MCF 10A (cell line): ENCODE data around the gene ATG4D. TPM values are rescaled to one million over a fixed set of nuclear protein-coding genes. Genes with fewer than 3 reads are reported as not detected.

Experiments
- BruUV-seq: library from RNA; stranded (reverse); fragments of 400-500 nt; replicated peaks from 2 replicates; lab custom pipeline; 2021; lab: Mats Ljungman, UMichigan
- CTCF ChIA-PET: fragments of 300-600 bp; sonication (Branson Sonifier 250); formaldehyde crosslinking; extraction: SDS; loops from one replicate; lab custom pipeline; 2021; ENCODE audit warnings: antibody characterized with exemption, inconsistent platforms; lab: Yijun Ruan, JAX
- POLR2A ChIA-PET: fragments of 300-600, 350-650 bp; sonication (Branson Sonifier 250); formaldehyde crosslinking; extraction: SDS; loops from one replicate; lab custom pipeline; 2020; ENCODE audit warnings: antibody characterized with exemption, inconsistent platforms; lab: Yijun Ruan, JAX
- DNase-seq: peaks from one replicate; pipeline ENCODE4 v3.0.0-alpha.2; 2018; ENCODE audit not compliant: unreplicated experiment
- H3K27ac Mint-ChIP-seq: one replicate; pipeline ENCODE4 v1.8.0; 2022; ENCODE audit warnings: mild to moderate bottlenecking, low read depth, mixed read lengths; ENCODE audit not compliant: unreplicated experiment
- H3K27me3 Mint-ChIP-seq: one replicate; pipeline ENCODE4 v1.8.0; 2022; ENCODE audit warnings: mixed read lengths; ENCODE audit not compliant: insufficient read depth, unreplicated experiment
- H3K36me3 Mint-ChIP-seq: one replicate; pipeline ENCODE4 v1.8.0; 2022; ENCODE audit warnings: mild to moderate bottlenecking, moderate library complexity, mixed read lengths; ENCODE audit not compliant: insufficient read depth, unreplicated experiment
- H3K4me1 Mint-ChIP-seq: one replicate; pipeline ENCODE4 v1.8.0; 2022; ENCODE audit warnings: mixed read lengths; ENCODE audit not compliant: insufficient read depth, unreplicated experiment
- H3K4me3 Mint-ChIP-seq: one replicate; pipeline ENCODE4 v1.8.0; 2022; ENCODE audit warnings: mild to moderate bottlenecking, moderate library complexity, mixed read lengths; ENCODE audit not compliant: unreplicated experiment
- H3K9me3 Mint-ChIP-seq: one replicate; pipeline ENCODE4 v1.8.0; 2022; ENCODE audit warnings: mixed read lengths; ENCODE audit not compliant: unreplicated experiment
- intact Hi-C: fragments of 100-400 bp; cut with micrococcal nuclease; formaldehyde crosslinking; loops from 2 replicates; pipeline ENCODE4 v1.14.1; 2022
- total RNA-seq: library from RNA; stranded (reverse); gene quantifications from 2 replicates; pipeline ENCODE4 v1.2.3, GENCODE V29; 2022
- TF ChIP-seq, protein P1 (sequence below): fragments of 200-600 bp; IDR thresholded peaks from one replicate; pipeline ENCODE4 v1.8.0; 2022; ENCODE audit warnings: antibody characterized with exemption, mild to moderate bottlenecking; ENCODE audit not compliant: unreplicated experiment

ATG4D gene
- total RNA-seq, 1 experiment from 2014 or later, result 22.6 TPM

GRCh38 chr19:10505583-10506229, 38.0 kb upstream of the ATG4D start:
- no peaks in the 10 kb centered on the region for H3K9me3 Mint-ChIP-seq
- ChIA-PET CTCF (interaction anchor here (0.6 to 1.8 kb wide), 5 partner anchors 11 to 102 kb away, joined by 3 to 6 read pairs (median 4); partner anchors contain the start of genes CDC37 and S1PR5), POLR2A (interaction anchor here (0.6 kb wide), 1 partner anchor 17 kb away, joined by 3 read pairs; no protein-coding TSS in a partner anchor)
- no peak overlapping the region for H3K4me3 Mint-ChIP-seq
- TF ChIP-seq, protein P1, sequence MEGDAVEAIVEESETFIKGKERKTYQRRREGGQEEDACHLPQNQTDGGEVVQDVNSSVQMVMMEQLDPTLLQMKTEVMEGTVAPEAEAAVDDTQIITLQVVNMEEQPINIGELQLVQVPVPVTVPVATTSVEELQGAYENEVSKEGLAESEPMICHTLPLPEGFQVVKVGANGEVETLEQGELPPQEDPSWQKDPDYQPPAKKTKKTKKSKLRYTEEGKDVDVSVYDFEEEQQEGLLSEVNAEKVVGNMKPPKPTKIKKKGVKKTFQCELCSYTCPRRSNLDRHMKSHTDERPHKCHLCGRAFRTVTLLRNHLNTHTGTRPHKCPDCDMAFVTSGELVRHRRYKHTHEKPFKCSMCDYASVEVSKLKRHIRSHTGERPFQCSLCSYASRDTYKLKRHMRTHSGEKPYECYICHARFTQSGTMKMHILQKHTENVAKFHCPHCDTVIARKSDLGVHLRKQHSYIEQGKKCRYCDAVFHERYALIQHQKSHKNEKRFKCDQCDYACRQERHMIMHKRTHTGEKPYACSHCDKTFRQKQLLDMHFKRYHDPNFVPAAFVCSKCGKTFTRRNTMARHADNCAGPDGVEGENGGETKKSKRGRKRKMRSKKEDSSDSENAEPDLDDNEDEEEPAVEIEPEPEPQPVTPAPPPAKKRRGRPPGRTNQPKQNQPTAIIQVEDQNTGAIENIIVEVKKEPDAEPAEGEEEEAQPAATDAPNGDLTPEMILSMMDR, result peak; percentile 66
- H3K36me3 Mint-ChIP-seq, result peaks cover 7% of the 10 kb centered on the region
- H3K27me3 Mint-ChIP-seq, result no peaks in the 10 kb centered on the region
- intact Hi-C loops, result loop anchor here (1.0 kb wide), 1 partner anchor 46 kb away; no protein-coding TSS in a partner anchor
- DNase-seq, result peak; percentile 76
- H3K27ac Mint-ChIP-seq, result no peak overlapping the region
- no TSS peak for BruUV-seq
- no peaks in the 10 kb centered on the region for H3K4me1 Mint-ChIP-seq

GRCh38 chr19:10508036-10508435, 35.7 kb upstream of the ATG4D start:
- intact Hi-C loops, result no loop called here
- no TSS peak for BruUV-seq
- H3K27ac Mint-ChIP-seq, result no peak overlapping the region
- no peak for DNase-seq
- no peaks in the 10 kb centered on the region for H3K27me3 Mint-ChIP-seq
- no peak overlapping the region for H3K4me3 Mint-ChIP-seq
- TF ChIP-seq, protein P1, result no peak
- H3K36me3 Mint-ChIP-seq, result no peaks in the 10 kb centered on the region
- ChIA-PET CTCF (interaction anchor here (0.6 to 2.0 kb wide), 9 partner anchors 10 to 117 kb away, joined by 3 to 8 read pairs (median 4); no protein-coding TSS in a partner anchor), POLR2A (interaction anchor here (1.1 to 1.3 kb wide), 2 partner anchors 24 to 33 kb away, joined by 4 read pairs; no protein-coding TSS in a partner anchor)
- no peaks in the 10 kb centered on the region for H3K9me3 Mint-ChIP-seq
- H3K4me1 Mint-ChIP-seq, result no peaks in the 10 kb centered on the region

DNA sequence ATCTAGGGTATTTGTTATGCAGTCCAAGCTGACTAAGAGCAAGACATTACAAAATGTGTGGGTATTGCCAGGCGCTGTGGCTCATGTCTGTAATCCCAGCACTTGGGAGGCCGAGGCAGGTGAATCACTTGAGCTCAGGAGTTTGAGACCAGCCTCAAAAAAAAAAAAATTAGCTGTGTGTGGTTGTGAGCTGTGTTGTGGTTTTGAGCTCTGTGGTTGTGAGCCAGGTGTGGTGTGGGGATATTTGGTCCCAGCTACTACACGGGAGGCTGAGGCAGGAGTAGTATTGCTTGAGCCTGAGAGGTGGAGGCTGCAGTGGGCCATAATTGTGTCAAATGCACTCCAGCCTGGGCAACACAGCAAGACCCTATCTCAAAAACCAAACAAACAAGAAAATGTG, 35.0 kb upstream of the ATG4D start:
- BruUV-seq, result no TSS peak
- Mint-ChIP-seq H3K27ac (no peak overlapping the region), H3K4me3 (no peak overlapping the region), H3K27me3 (no peaks in the 10 kb centered on the region), H3K9me3 (no peaks in the 10 kb centered on the region), H3K36me3 (no peaks in the 10 kb centered on the region), H3K4me1 (no peaks in the 10 kb centered on the region)
- TF ChIP-seq, protein P1, result no peak
- peak; percentile 31 for DNase-seq
- intact Hi-C loops, result no loop called here
- ChIA-PET CTCF (interaction anchor here (0.6 to 2.0 kb wide), 10 partner anchors 10 to 137 kb away, joined by 3 to 8 read pairs (median 3); no protein-coding TSS in a partner anchor), POLR2A (interaction anchor here (1.1 to 1.3 kb wide), 2 partner anchors 23 to 32 kb away, joined by 4 read pairs; no protein-coding TSS in a partner anchor)

DNA sequence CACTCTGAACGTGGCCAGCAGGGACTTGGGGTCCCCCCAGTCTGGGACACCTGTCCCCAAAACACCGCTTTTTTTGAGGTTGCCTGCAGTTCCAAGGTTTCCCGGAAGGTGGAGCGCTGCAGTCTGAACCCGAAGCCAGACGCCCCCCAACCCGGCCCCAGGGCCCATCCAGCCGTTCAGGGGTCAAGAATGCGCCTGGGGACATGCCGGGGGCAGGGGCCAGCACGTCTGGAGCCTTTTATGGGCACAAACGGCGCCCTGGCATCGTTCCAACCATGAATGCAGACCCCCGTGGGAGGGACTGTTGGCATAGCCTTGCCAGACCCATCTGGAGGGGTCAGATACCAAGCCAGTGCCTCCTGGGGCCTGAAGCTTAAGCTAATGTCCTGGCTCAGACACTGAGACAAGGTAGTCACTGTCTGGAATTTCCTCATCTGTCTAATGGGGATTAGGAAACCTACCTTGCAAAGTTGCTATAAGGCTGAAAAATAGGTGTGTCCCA, 33.4 kb upstream of the ATG4D start:
- no peak overlapping the region for H3K4me3 Mint-ChIP-seq
- CTCF ChIA-PET, result interaction anchor here (0.6 to 1.7 kb wide), 8 partner anchors 10 to 150 kb away, joined by 3 to 5 read pairs (median 3); no protein-coding TSS in a partner anchor
- no peaks in the 10 kb centered on the region for H3K36me3 Mint-ChIP-seq
- no peaks in the 10 kb centered on the region for H3K9me3 Mint-ChIP-seq
- no TSS peak for BruUV-seq
- intact Hi-C loops, result no loop called here
- DNase-seq, result peak; percentile 63
- H3K27ac Mint-ChIP-seq, result no peak overlapping the region
- POLR2A ChIA-PET, result interaction anchor here (0.6 to 1.2 kb wide), 2 partner anchors 14 to 25 kb away, joined by 3 to 4 read pairs; no protein-coding TSS in a partner anchor
- TF ChIP-seq, protein P1, result peak; percentile 68
- no peaks in the 10 kb centered on the region for H3K4me1 Mint-ChIP-seq
- H3K27me3 Mint-ChIP-seq, result no peaks in the 10 kb centered on the region
